Mesenchymal stem cell (in vitro differentiated cells and primary cell): ENCODE results near the gene BNIP3.

Experiments used
- DNase-seq: peaks from one replicate; pipeline ENCODE4 v3.0.0-alpha.2; 2013
- H2AFZ ChIP-seq: one replicate; pipeline ENCODE4 v1.6.1; 2013; ENCODE audit warnings: low read depth, mild to moderate bottlenecking, control low read depth, inconsistent platforms, low read length, moderate library complexity
- H2AK5ac ChIP-seq: 2 replicates; pipeline ENCODE4 v1.6.1; 2013; ENCODE audit warnings: low read length, moderate library complexity, mild to moderate bottlenecking, inconsistent platforms; ENCODE audit not compliant: severe bottlenecking
- H2BK120ac ChIP-seq: one replicate; pipeline ENCODE4 v1.6.1; 2013; ENCODE audit warnings: low read depth, mild to moderate bottlenecking, inconsistent platforms, low read length, moderate library complexity
- H2BK12ac ChIP-seq, 2 experiments: one replicate each; pipeline ENCODE4 v1.6.1; 2013; ENCODE audit warnings: inconsistent platforms in 2 of 2, low read length in 2 of 2, mild to moderate bottlenecking in 2 of 2, moderate library complexity in 2 of 2, control low read depth in 1 of 2
- H2BK15ac ChIP-seq: one replicate; pipeline ENCODE4 v1.6.1; 2013; ENCODE audit warnings: mild to moderate bottlenecking, low read depth, inconsistent platforms; ENCODE audit not compliant: poor library complexity, severe bottlenecking
- H2BK5ac ChIP-seq: 2 replicates; pipeline ENCODE4 v1.6.1; 2013; ENCODE audit warnings: low read depth, mild to moderate bottlenecking, low read length, control low read depth, inconsistent platforms; ENCODE audit not compliant: poor library complexity, severe bottlenecking
- H3K14ac ChIP-seq, 2 experiments: one replicate each; pipeline ENCODE4 v1.6.1; 2013; ENCODE audit warnings: inconsistent platforms in 2 of 2, low read length in 2 of 2, control low read depth in 1 of 2, mild to moderate bottlenecking in 1 of 2, moderate library complexity in 1 of 2
- H3K18ac ChIP-seq, 2 experiments: one replicate each; pipeline ENCODE4 v1.6.1; 2013; ENCODE audit warnings: inconsistent platforms in 2 of 2, low read length in 2 of 2, control low read depth in 1 of 2, low read depth in 1 of 2, mild to moderate bottlenecking in 1 of 2
- H3K23ac ChIP-seq, 2 experiments: one replicate each; pipeline ENCODE4 v1.6.1; 2013; ENCODE audit warnings: inconsistent platforms in 2 of 2, low read length in 2 of 2, mild to moderate bottlenecking in 2 of 2, moderate library complexity in 2 of 2, control low read depth in 1 of 2
- H3K27ac ChIP-seq: 2 replicates; pipeline ENCODE4 v1.5.1; 2013; ENCODE audit warnings: mild to moderate bottlenecking, moderate library complexity, low read length, control low read depth, inconsistent platforms; ENCODE audit not compliant: poor library complexity, severe bottlenecking
- H3K27me3 ChIP-seq, 2 experiments: 2 replicates each; pipeline versions ENCODE4 v1.6.1 to v1.7.0; 2013; ENCODE audit warnings: low read length in 2 of 2, mild to moderate bottlenecking in 2 of 2, moderate library complexity in 2 of 2, control low read depth in 1 of 2, inconsistent platforms in 1 of 2; ENCODE audit not compliant: control insufficient read depth in 1 of 2, insufficient read depth in 1 of 2
- H3K36me3 ChIP-seq, 2 experiments: 2 replicates each; pipeline versions ENCODE4 v1.6.1 to v1.7.0; 2013; ENCODE audit warnings: low read length in 2 of 2, control low read depth in 1 of 2, inconsistent platforms in 1 of 2, low read depth in 1 of 2, mild to moderate bottlenecking in 1 of 2; ENCODE audit not compliant: insufficient read depth in 2 of 2, control insufficient read depth in 1 of 2
- H3K4ac ChIP-seq, 2 experiments: one replicate each; pipeline ENCODE4 v1.6.1; 2013; ENCODE audit warnings: inconsistent platforms in 2 of 2, low read length in 2 of 2, mild to moderate bottlenecking in 2 of 2, moderate library complexity in 2 of 2, control low read depth in 1 of 2, low read depth in 1 of 2
- H3K4me1 ChIP-seq: 2 replicates; pipeline ENCODE4 v1.6.1; 2013; ENCODE audit warnings: low read depth, low read length, control low read depth; ENCODE audit not compliant: control insufficient read depth, insufficient read depth
- H3K4me2 ChIP-seq: 2 replicates; pipeline ENCODE4 v1.6.1; 2013; ENCODE audit warnings: low read length, mild to moderate bottlenecking, inconsistent platforms; ENCODE audit not compliant: poor library complexity, severe bottlenecking
- H3K4me3 ChIP-seq, 2 experiments: 2 replicates each; pipeline versions ENCODE4 v1.5.1 to v1.7.0; 2013; ENCODE audit warnings: low read length in 2 of 2, mild to moderate bottlenecking in 2 of 2, control low read depth in 1 of 2, low read depth in 1 of 2; ENCODE audit not compliant: insufficient read depth in 1 of 2
- H3K79me1 ChIP-seq: replicated peaks from 2 replicates; pipeline ENCODE4 v1.6.1; 2013; ENCODE audit warnings: mild to moderate bottlenecking, control low read depth, low read length, inconsistent platforms; ENCODE audit not compliant: poor library complexity, severe bottlenecking
- H3K9ac ChIP-seq: 2 replicates; pipeline ENCODE4 v1.7.0; 2013; ENCODE audit warnings: mild to moderate bottlenecking, low read length, moderate library complexity
- H3K9me3 ChIP-seq: 2 replicates; pipeline ENCODE4 v1.7.0; 2013; ENCODE audit warnings: mild to moderate bottlenecking, low read length; ENCODE audit not compliant: control insufficient read depth
- H4K8ac ChIP-seq: one replicate; pipeline ENCODE4 v1.6.1; 2013; ENCODE audit warnings: inconsistent platforms, mild to moderate bottlenecking, low read length, moderate library complexity
- H4K91ac ChIP-seq: one replicate; pipeline ENCODE4 v1.6.1; 2013; ENCODE audit warnings: mild to moderate bottlenecking, low read length, inconsistent platforms
- WGBS: methylation state at CpG from one replicate; pipeline ENCODE4 v1.1.7; 2013; ENCODE audit warnings: mixed read lengths; 5-methylcytosine and 5-hydroxymethylcytosine counted together

BNIP3 gene

DNA sequence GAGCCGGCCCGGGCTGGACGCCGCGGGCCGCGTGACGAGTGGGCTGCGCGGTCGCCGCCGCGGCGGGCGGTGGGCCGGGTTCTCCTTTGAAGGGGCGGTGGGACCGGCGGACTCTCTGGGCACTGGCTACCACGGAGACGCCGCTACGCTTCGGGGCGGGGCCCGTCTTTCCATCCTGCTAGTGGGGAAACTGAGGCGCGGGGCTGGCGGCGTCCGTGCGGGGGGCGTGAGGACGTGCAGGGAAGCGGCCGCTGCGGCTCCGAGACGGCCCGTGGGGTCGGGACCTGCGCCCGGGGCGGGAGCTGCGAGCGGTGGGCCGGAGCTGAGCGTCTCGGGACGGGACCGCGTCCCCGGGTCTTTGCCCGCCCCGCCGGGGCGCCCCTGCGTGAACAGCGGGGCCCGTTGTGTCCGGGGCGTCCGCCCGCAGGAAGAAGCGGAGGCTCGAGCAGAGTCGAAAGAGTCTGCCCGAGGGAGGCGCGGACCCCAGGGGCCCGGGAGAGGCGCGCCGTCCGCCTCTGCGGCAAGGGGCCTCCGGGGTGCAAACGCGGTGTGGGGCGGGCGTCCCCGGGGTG lies 548 bp upstream of the BNIP3 start:
- Histone ChIP-seq H4K91ac (peak overlapping the region; percentile 92), H3K36me3 (no peaks in the 10 kb centered on the region), H3K27me3 (no peaks in the 10 kb centered on the region), H3K4me1 (peaks cover 29% of the 10 kb centered on the region), H2BK5ac (peak overlapping the region; percentile 69), H3K9me3 (no peaks in the 10 kb centered on the region), H2BK15ac (peak overlapping the region; percentile 79), H3K79me1 (peaks cover 10% of the 10 kb centered on the region), H3K9ac (peak overlapping the region; percentile 92), H3K14ac (peak overlapping the region; percentile 88 to 98), H3K4me2 (peak overlapping the region; percentile 93), H4K8ac (peak overlapping the region; percentile 98), H2AFZ (peak overlapping the region; percentile 88), H2AK5ac (no peak overlapping the region), H2BK120ac (peak overlapping the region; percentile 90), H3K4ac (peak overlapping the region; percentile 71 to 89), H3K4me3 (peak overlapping the region; percentile 78 to 92), H3K27ac (no peak overlapping the region), H2BK12ac (peak overlapping the region; percentile 47 to 83), H3K23ac (peak overlapping the region in 1 of 2 experiments; percentile 85), H3K18ac (peak overlapping the region; percentile 96 to 98)
- whole genome bisulfite sequencing: 8% methylated on average over 60 of the region's 83 CpGs
- no peak for DNase-seq

GRCh38 chr10:131980761-131981428 lies 828 bp downstream of the BNIP3 start:
- Histone ChIP-seq H3K36me3 (no peaks in the 10 kb centered on the region), H3K14ac (peak overlapping the region; percentile 78 to 81), H3K18ac (peak overlapping the region in 1 of 2 experiments; percentile 92), H3K27me3 (no peaks in the 10 kb centered on the region), H2BK12ac (peak overlapping the region in 1 of 2 experiments; percentile 85), H3K4me2 (peak overlapping the region; percentile 54), H2BK15ac (no peak overlapping the region), H3K23ac (peak overlapping the region in 1 of 2 experiments; percentile 9), H2AK5ac (no peak overlapping the region), H2AFZ (no peak overlapping the region), H4K8ac (no peak overlapping the region), H3K4me1 (peaks cover 33% of the 10 kb centered on the region), H3K79me1 (peaks cover 12% of the 10 kb centered on the region), H2BK5ac (no peak overlapping the region), H4K91ac (no peak overlapping the region), H3K9me3 (no peaks in the 10 kb centered on the region), H2BK120ac (no peak overlapping the region), H3K9ac (peak overlapping the region; percentile 92), H3K27ac (no peak overlapping the region), H3K4ac (peak overlapping the region; percentile 25 to 47), H3K4me3 (peak overlapping the region; percentile 92 to 98)
- peak; percentile 38 for DNase-seq
- 4% methylated on average over 31 of the region's 31 CpGs for WGBS

DNA sequence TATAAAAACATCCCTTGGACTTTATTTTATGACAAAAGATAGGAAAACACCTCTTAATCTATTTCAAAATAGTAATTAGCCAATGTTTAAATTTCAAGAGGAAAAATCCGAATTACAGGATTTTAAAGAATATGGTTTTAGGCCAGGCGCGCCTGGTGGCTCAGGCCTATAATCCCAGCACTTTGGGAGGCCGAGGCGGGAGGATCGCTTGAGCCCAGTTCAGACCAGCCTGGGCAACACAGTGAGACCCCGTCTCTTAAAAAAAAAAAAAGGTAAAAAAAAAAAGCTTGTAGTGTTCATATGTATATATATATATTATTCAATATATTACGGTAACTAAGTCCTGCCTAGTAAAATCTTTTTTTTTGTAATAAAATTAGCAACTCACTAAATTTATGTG lies 1.4 kb downstream of the BNIP3 start:
- Histone ChIP-seq H2BK120ac (no peak overlapping the region), H3K4me2 (peak overlapping the region; percentile 51), H3K9me3 (no peaks in the 10 kb centered on the region), H3K9ac (peak overlapping the region; percentile 92), H2BK5ac (no peak overlapping the region), H2BK15ac (no peak overlapping the region), H3K18ac (no peak overlapping the region), H2BK12ac (no peak overlapping the region), H2AFZ (no peak overlapping the region), H3K4me3 (peak overlapping the region in 1 of 2 experiments; percentile 98), H3K14ac (no peak overlapping the region), H3K27ac (no peak overlapping the region), H3K36me3 (no peaks in the 10 kb centered on the region), H3K4ac (no peak overlapping the region), H3K79me1 (peaks cover 14% of the 10 kb centered on the region), H4K91ac (no peak overlapping the region), H3K4me1 (peaks cover 33% of the 10 kb centered on the region), H3K27me3 (no peaks in the 10 kb centered on the region), H4K8ac (no peak overlapping the region), H2AK5ac (no peak overlapping the region), H3K23ac (no peak overlapping the region)
- 84% methylated on average over 5 of the region's 8 CpGs for WGBS
- DNase-seq: no peak

DNA sequence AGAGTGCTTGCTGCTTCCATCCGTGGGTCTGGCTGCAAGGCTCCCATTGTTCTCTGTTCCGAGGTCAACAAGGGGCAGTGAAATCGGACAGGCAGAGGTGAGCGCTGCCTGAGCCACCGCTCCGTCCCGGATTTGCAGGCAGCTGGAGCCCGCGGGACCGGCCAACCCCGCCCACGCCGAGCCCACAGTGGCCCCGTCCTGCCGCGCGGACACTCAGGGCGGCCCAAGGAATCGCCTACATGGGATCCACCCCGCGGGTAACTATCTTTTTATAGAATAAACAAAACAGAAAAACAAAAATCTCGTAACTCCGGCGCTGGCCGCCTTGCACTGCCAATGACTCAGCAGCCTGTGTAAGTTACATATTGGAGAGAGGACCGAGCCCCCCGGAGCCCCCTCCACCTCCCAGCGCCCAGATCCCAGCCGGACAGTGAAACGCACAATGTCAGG lies 1.9 kb downstream of the BNIP3 start:
- no peaks in the 10 kb centered on the region for H3K9me3 ChIP-seq

More for the DNA sequence above, 1.9 kb downstream of the BNIP3 start:
- Histone ChIP-seq H2AFZ (peak overlapping the region; percentile 49), H3K27me3 (no peaks in the 10 kb centered on the region), H3K4me3 (peak overlapping the region; percentile 29 to 98), H3K27ac (no peak overlapping the region), H2BK120ac (no peak overlapping the region), H2AK5ac (no peak overlapping the region), H2BK15ac (no peak overlapping the region), H2BK12ac (peak overlapping the region in 1 of 2 experiments; percentile 54), H3K9ac (peak overlapping the region; percentile 92), H4K91ac (peak overlapping the region; percentile 25), H3K23ac (peak overlapping the region in 1 of 2 experiments; percentile 64), H3K4ac (peak overlapping the region in 1 of 2 experiments; percentile 69), H2BK5ac (no peak overlapping the region), H4K8ac (peak overlapping the region; percentile 19), H3K18ac (peak overlapping the region; percentile 3 to 68), H3K79me1 (peaks cover 14% of the 10 kb centered on the region), H3K4me2 (peak overlapping the region; percentile 51), H3K4me1 (peaks cover 33% of the 10 kb centered on the region), H3K36me3 (no peaks in the 10 kb centered on the region), H3K14ac (peak overlapping the region in 1 of 2 experiments; percentile 79)
- DNase-seq: peak; percentile 61
- 3% methylated on average over 27 of the region's 30 CpGs for WGBS
